Liver (tissue), 9 donors: ENCODE measurements around the gene HNRNPM. TPM values are rescaled to one million over a fixed set of nuclear protein-coding genes. Genes with fewer than 3 reads are reported as not detected.

Experiments used
- DNase-seq: peaks from one replicate; pipeline ENCODE4 v3.0.0-alpha.2; 2017; ENCODE audit warnings: low spot score
- H3K27ac ChIP-seq, 2 donors: one replicate each; pipeline ENCODE4 v1.7.0; 2013; ENCODE audit warnings: inconsistent platforms in 2 of 2, low read length in 2 of 2, control low read depth in 1 of 2, low read depth in 1 of 2, mild to moderate bottlenecking in 1 of 2
- H3K27me3 ChIP-seq, 4 donors: one replicate each; pipeline versions ENCODE4 v1.6.1 to v1.7.0; 2013; ENCODE audit warnings: low read length in 3 of 4, inconsistent platforms in 1 of 4, mild to moderate bottlenecking in 1 of 4, moderate library complexity in 1 of 4; ENCODE audit not compliant: control insufficient read depth in 4 of 4, insufficient read depth in 4 of 4
- H3K36me3 ChIP-seq, 4 donors: one replicate each; pipeline versions ENCODE4 v1.6.1 to v1.7.0; 2013; ENCODE audit warnings: low read length in 3 of 4, mild to moderate bottlenecking in 3 of 4, low read depth in 1 of 4, moderate library complexity in 1 of 4; ENCODE audit not compliant: control insufficient read depth in 4 of 4, insufficient read depth in 3 of 4
- H3K4me1 ChIP-seq, 4 donors: one replicate each; pipeline versions ENCODE4 v1.6.1 to v1.7.0; 2013; ENCODE audit warnings: low read length in 3 of 4, mild to moderate bottlenecking in 3 of 4, moderate library complexity in 1 of 4; ENCODE audit not compliant: control insufficient read depth in 4 of 4, insufficient read depth in 4 of 4
- H3K4me3 ChIP-seq, 3 donors: one replicate each; pipeline versions ENCODE4 v1.6.1 to v1.7.0; 2013; ENCODE audit warnings: low read length in 3 of 3, control low read depth in 1 of 3, low read depth in 1 of 3, mild to moderate bottlenecking in 1 of 3
- H3K9ac ChIP-seq, 2 donors: one replicate each; pipeline ENCODE4 v1.7.0; 2013; ENCODE audit warnings: low read length in 2 of 2, mild to moderate bottlenecking in 2 of 2, moderate library complexity in 2 of 2, control low read depth in 1 of 2, low read depth in 1 of 2
- H3K9me3 ChIP-seq, 4 donors: one replicate each; pipeline versions ENCODE4 v1.6.1 to v1.7.0; 2013; ENCODE audit warnings: low read length in 3 of 4; ENCODE audit not compliant: control insufficient read depth in 4 of 4
- EGR1 ChIP-seq, 2 donors: IDR thresholded peaks; 2 replicates each; pipeline ENCODE4 v1.6.1; 2016 to 2018; ENCODE audit warnings: antibody characterized with exemption in 2 of 2, low read depth in 2 of 2
- FOXA1 ChIP-seq: IDR thresholded peaks from 2 replicates; pipeline ENCODE4 v1.6.1; 2016; ENCODE audit warnings: antibody characterized with exemption
- FOXA2 ChIP-seq: IDR thresholded peaks from 2 replicates; pipeline ENCODE4 v1.6.1; 2016; ENCODE audit warnings: antibody characterized with exemption
- GABPA ChIP-seq, 2 donors: IDR thresholded peaks in 1 of 2; conservative IDR thresholded peaks in 1 of 2; 2 replicates each; pipeline ENCODE4 v1.6.1; 2016; ENCODE audit warnings: antibody characterized with exemption in 2 of 2, mild to moderate bottlenecking in 1 of 2, moderate library complexity in 1 of 2
- HNF4A ChIP-seq, 2 donors: conservative IDR thresholded peaks; 2 replicates each; pipeline ENCODE4 v1.6.1; 2016; ENCODE audit warnings: antibody characterized with exemption in 2 of 2, mild to moderate bottlenecking in 2 of 2
- HNF4G ChIP-seq: IDR thresholded peaks from 2 replicates; pipeline ENCODE4 v1.6.1; 2016; ENCODE audit warnings: antibody characterized with exemption
- JUND ChIP-seq, 2 donors: IDR thresholded peaks; 2 replicates each; pipeline ENCODE4 v1.6.1; 2016; ENCODE audit warnings: antibody characterized with exemption in 2 of 2
- RAD21 ChIP-seq, 2 donors: IDR thresholded peaks; 2 replicates each; pipeline ENCODE4 v1.6.1; 2016; ENCODE audit warnings: antibody characterized with exemption in 2 of 2, mild to moderate bottlenecking in 2 of 2
- RXRA ChIP-seq, 2 donors: IDR thresholded peaks; 2 replicates each; pipeline ENCODE4 v1.6.1; 2017 to 2018; ENCODE audit warnings: antibody characterized with exemption in 2 of 2, mild to moderate bottlenecking in 1 of 2
- SP1 ChIP-seq: IDR thresholded peaks from 2 replicates; pipeline ENCODE4 v1.6.1; 2018; ENCODE audit warnings: antibody characterized with exemption, mild to moderate bottlenecking
- TAF1 ChIP-seq: conservative IDR thresholded peaks from 2 replicates; pipeline ENCODE4 v1.6.1; 2016; ENCODE audit warnings: antibody characterized with exemption, mild to moderate bottlenecking
- YY1 ChIP-seq: IDR thresholded peaks from 2 replicates; pipeline ENCODE4 v1.6.1; 2016; ENCODE audit warnings: antibody characterized with exemption, mild to moderate bottlenecking
- WGBS: extraction: QIAGEN DNeasy Blood & Tissue Kit; methylation state at CpG from one replicate; pipeline ENCODE4 v1.1.7; 2013; 5-methylcytosine and 5-hydroxymethylcytosine counted together
- polyA plus RNA-seq, 2 donors: library from polyadenylated mRNA; stranded (reverse) in 1 of 2; unstranded in 1 of 2; fragments of 200-250 nt in 1 of 2; fragments of >200 nt in 1 of 2; fragmentation: Nextera tagmentation in 1 of 2; extraction: Ambion mirVana in 1 of 2; gene quantifications; one replicate each; pipeline versions ENCODE4 v1.2.1 to v1.2.3, GENCODE V29; 2013 to 2015
- total RNA-seq, 2 donors: library from RNA; depleted of rRNA; stranded (reverse); fragments of >200 nt; gene quantifications; one replicate each; pipeline ENCODE4 v1.2.3, GENCODE V29; 2014
- TF ChIP-seq, protein P1 (sequence below): IDR thresholded peaks from 2 replicates; pipeline ENCODE4 v1.6.1; 2016; ENCODE audit warnings: antibody characterized with exemption
- TF ChIP-seq, protein P2 (sequence below): IDR thresholded peaks from 2 replicates; pipeline ENCODE4 v1.6.1; 2016; ENCODE audit warnings: antibody characterized with exemption, mild to moderate bottlenecking
- TF ChIP-seq, protein P3 (sequence below): IDR thresholded peaks from 2 replicates; pipeline ENCODE4 v1.6.1; 2016; ENCODE audit warnings: antibody characterized with exemption
- TF ChIP-seq, protein P4 (sequence below): IDR thresholded peaks from 2 replicates; pipeline ENCODE4 v1.6.1; 2016; ENCODE audit warnings: antibody characterized with exemption
- TF ChIP-seq, protein P5 (sequence below): fragments of 150-350 bp; IDR thresholded peaks from 2 replicates; pipeline ENCODE4 v1.5.1; 2017; ENCODE audit warnings: improper control_type of control experiment, low read depth, low read length; ENCODE audit not compliant: missing input control
- donor health status: healthy.
- donor health status: healthy.
- donor health status: healthy.
- donor health status: healthy.
- donor health status: healthy.

HNRNPM gene
- total and polyA plus RNA-seq, 4 donors = 39.4 to 86.9 (median 70.7) TPM

DNA sequence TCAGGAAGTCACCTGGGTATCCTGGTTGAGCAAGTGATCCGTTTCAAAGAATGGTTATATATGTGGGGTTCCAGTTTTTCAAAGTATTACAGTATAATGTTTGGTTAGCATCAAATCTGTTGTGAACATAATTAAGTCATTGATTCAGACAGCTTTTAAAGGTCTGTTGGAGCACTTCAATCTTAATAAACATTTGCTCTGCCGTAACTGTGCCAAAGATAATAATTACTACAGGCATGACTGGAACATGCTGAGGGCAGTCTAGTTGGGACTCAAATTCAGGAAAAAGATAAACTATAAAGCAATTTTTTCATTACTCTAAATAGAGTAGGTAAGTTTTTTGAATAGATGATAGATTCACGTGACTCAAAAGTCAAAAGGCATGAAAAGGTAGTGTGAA lies 23.3 kb downstream of the HNRNPM start:
- Histone ChIP-seq H3K27ac (no peak overlapping the region), H3K4me3 (no peak overlapping the region), H3K9me3 (no peaks in the 10 kb centered on the region), H3K4me1 (peaks cover 0 to 3% (median 0%) of the 10 kb centered on the region in 4 donors), H3K9ac (no peak overlapping the region), H3K27me3 (no peaks in the 10 kb centered on the region), H3K36me3 (peaks cover 14 to 94% (median 73%) of the 10 kb centered on the region in 4 donors)
- TF ChIP-seq, protein P1, sequence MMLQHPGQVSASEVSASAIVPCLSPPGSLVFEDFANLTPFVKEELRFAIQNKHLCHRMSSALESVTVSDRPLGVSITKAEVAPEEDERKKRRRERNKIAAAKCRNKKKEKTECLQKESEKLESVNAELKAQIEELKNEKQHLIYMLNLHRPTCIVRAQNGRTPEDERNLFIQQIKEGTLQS = no peak
- no peak for TF ChIP-seq HNF4A (conservative IDR thresholded peaks at IDR 0.05)
- TF ChIP-seq JUND (IDR thresholded peaks at IDR 0.05) = no peak
- no peak for TF ChIP-seq FOXA1
- TF ChIP-seq YY1 = no peak
- TF ChIP-seq, protein P2, sequence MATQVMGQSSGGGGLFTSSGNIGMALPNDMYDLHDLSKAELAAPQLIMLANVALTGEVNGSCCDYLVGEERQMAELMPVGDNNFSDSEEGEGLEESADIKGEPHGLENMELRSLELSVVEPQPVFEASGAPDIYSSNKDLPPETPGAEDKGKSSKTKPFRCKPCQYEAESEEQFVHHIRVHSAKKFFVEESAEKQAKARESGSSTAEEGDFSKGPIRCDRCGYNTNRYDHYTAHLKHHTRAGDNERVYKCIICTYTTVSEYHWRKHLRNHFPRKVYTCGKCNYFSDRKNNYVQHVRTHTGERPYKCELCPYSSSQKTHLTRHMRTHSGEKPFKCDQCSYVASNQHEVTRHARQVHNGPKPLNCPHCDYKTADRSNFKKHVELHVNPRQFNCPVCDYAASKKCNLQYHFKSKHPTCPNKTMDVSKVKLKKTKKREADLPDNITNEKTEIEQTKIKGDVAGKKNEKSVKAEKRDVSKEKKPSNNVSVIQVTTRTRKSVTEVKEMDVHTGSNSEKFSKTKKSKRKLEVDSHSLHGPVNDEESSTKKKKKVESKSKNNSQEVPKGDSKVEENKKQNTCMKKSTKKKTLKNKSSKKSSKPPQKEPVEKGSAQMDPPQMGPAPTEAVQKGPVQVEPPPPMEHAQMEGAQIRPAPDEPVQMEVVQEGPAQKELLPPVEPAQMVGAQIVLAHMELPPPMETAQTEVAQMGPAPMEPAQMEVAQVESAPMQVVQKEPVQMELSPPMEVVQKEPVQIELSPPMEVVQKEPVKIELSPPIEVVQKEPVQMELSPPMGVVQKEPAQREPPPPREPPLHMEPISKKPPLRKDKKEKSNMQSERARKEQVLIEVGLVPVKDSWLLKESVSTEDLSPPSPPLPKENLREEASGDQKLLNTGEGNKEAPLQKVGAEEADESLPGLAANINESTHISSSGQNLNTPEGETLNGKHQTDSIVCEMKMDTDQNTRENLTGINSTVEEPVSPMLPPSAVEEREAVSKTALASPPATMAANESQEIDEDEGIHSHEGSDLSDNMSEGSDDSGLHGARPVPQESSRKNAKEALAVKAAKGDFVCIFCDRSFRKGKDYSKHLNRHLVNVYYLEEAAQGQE = no peak
- TF ChIP-seq GABPA (IDR thresholded peaks at IDR 0.05 in 1 of 2, conservative IDR thresholded peaks at IDR 0.05 in 1 of 2) = no peak
- TF ChIP-seq, protein P3, sequence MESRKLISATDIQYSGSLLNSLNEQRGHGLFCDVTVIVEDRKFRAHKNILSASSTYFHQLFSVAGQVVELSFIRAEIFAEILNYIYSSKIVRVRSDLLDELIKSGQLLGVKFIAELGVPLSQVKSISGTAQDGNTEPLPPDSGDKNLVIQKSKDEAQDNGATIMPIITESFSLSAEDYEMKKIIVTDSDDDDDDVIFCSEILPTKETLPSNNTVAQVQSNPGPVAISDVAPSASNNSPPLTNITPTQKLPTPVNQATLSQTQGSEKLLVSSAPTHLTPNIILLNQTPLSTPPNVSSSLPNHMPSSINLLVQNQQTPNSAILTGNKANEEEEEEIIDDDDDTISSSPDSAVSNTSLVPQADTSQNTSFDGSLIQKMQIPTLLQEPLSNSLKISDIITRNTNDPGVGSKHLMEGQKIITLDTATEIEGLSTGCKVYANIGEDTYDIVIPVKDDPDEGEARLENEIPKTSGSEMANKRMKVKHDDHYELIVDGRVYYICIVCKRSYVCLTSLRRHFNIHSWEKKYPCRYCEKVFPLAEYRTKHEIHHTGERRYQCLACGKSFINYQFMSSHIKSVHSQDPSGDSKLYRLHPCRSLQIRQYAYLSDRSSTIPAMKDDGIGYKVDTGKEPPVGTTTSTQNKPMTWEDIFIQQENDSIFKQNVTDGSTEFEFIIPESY = no peak
- TF ChIP-seq SP1 = no peak
- no peak for TF ChIP-seq HNF4G
- TF ChIP-seq EGR1 (IDR thresholded peaks at IDR 0.05; ENCODE audit: low read depth in 2 of 2) = no peak
- DNase-seq = no peak
- 68% methylated on average over 3 of the region's 3 CpGs for WGBS

DNA sequence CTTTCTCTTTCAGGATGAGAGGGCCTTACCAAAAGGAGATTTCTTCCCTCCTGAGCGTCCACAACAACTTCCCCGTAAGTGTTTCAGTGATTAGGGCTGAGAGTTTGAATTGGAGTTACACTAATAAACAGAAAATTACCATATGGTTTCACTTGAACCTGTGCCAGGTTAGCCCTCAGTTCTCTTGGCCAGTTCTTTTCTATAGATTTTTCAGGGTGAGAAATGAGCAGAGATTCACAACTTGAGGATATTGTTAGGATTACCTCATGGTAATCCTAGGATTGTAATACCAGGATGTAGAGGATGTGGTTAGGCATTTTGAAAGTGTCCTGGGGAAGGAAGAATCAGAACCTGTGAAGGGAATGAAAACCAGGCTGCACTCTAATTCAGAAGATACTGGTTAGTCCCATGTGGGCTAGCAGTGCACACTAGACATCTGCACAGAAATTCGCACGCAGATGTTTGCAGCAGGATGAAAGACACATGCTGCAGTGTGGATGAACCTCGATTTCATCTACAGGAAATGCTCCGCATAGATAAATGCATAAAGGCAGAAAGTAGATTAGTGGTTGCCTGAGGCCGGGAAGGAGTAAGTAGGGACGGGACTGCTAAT lies 24.1 kb downstream of the HNRNPM start:
- H3K27ac ChIP-seq = no peak overlapping the region
- peaks cover 0 to 3% (median 0%) of the 10 kb centered on the region in 4 donors for H3K4me1 ChIP-seq
- H3K9me3 ChIP-seq = no peaks in the 10 kb centered on the region
- no peak for TF ChIP-seq HNF4G
- TF ChIP-seq HNF4A (conservative IDR thresholded peaks at IDR 0.05) = no peak
- TF ChIP-seq FOXA2 = no peak
- no peak for TF ChIP-seq RXRA (IDR thresholded peaks at IDR 0.05)
- TF ChIP-seq, protein P1 = no peak
- TF ChIP-seq EGR1 (IDR thresholded peaks at IDR 0.05; ENCODE audit: low read depth in 2 of 2) = no peak
- no peak for TF ChIP-seq YY1
- TF ChIP-seq RAD21 (IDR thresholded peaks at IDR 0.05) = no peak
- TF ChIP-seq, protein P4, sequence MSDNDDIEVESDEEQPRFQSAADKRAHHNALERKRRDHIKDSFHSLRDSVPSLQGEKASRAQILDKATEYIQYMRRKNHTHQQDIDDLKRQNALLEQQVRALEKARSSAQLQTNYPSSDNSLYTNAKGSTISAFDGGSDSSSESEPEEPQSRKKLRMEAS = no peak
- TF ChIP-seq TAF1 = no peak
- TF ChIP-seq, protein P5, sequence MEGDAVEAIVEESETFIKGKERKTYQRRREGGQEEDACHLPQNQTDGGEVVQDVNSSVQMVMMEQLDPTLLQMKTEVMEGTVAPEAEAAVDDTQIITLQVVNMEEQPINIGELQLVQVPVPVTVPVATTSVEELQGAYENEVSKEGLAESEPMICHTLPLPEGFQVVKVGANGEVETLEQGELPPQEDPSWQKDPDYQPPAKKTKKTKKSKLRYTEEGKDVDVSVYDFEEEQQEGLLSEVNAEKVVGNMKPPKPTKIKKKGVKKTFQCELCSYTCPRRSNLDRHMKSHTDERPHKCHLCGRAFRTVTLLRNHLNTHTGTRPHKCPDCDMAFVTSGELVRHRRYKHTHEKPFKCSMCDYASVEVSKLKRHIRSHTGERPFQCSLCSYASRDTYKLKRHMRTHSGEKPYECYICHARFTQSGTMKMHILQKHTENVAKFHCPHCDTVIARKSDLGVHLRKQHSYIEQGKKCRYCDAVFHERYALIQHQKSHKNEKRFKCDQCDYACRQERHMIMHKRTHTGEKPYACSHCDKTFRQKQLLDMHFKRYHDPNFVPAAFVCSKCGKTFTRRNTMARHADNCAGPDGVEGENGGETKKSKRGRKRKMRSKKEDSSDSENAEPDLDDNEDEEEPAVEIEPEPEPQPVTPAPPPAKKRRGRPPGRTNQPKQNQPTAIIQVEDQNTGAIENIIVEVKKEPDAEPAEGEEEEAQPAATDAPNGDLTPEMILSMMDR = no peak
- DNase-seq = no peak
- no peak overlapping the region for H3K4me3 ChIP-seq
- peaks cover 14 to 94% (median 74%) of the 10 kb centered on the region in 4 donors for H3K36me3 ChIP-seq
- 81% methylated on average over 8 of the region's 8 CpGs for WGBS
- no peak overlapping the region for H3K9ac ChIP-seq
- no peaks in the 10 kb centered on the region for H3K27me3 ChIP-seq
